Lung (tissue), 13 donors: ENCODE results near the gene LUC7L. TPM values are rescaled to one million over a fixed set of nuclear protein-coding genes. Genes with fewer than 3 reads are reported as not detected.

Experiments used
- ATAC-seq: fragments of 200-7000 bp; cut with Tn5 transposase; one replicate; pipeline ENCODE4 v1.9.1; 2020; ENCODE audit warnings: moderate number of reproducible peaks; ENCODE audit not compliant: insufficient read depth, low FRiP score
- DNase-seq, 3 donors: peaks; one replicate each; pipeline ENCODE4 v3.0.0-alpha.2; 2013 to 2017
- H3K27ac ChIP-seq, 2 donors: one replicate each; pipeline ENCODE4 v1.5.1; 2013; ENCODE audit warnings: mild to moderate bottlenecking in 2 of 2, moderate library complexity in 2 of 2, control low read depth in 1 of 2, inconsistent platforms in 1 of 2, low read depth in 1 of 2, low read length in 1 of 2
- H3K27me3 ChIP-seq, 3 donors: one replicate each; pipeline ENCODE4 v1.5.1; 2013; ENCODE audit warnings: low read length in 2 of 3; ENCODE audit not compliant: control insufficient read depth in 3 of 3, insufficient read depth in 3 of 3
- H3K36me3 ChIP-seq, 4 donors: one replicate each; pipeline ENCODE4 v1.5.1; 2013; ENCODE audit warnings: low read length in 4 of 4, mild to moderate bottlenecking in 1 of 4, moderate library complexity in 1 of 4; ENCODE audit not compliant: control insufficient read depth in 4 of 4, insufficient read depth in 4 of 4
- H3K4me1 ChIP-seq, 5 donors: one replicate each; pipeline ENCODE4 v1.5.1; 2013; ENCODE audit warnings: low read length in 5 of 5, mild to moderate bottlenecking in 2 of 5, moderate library complexity in 1 of 5; ENCODE audit not compliant: control insufficient read depth in 5 of 5, insufficient read depth in 5 of 5
- H3K4me3 ChIP-seq: one replicate; pipeline ENCODE4 v1.5.1; 2013; ENCODE audit warnings: mild to moderate bottlenecking, control low read depth, moderate library complexity
- H3K9ac ChIP-seq, 2 donors: one replicate each; pipeline ENCODE4 v1.5.1; 2013; ENCODE audit warnings: low read length in 2 of 2, control low read depth in 1 of 2; ENCODE audit not compliant: insufficient read depth in 1 of 2
- H3K9me3 ChIP-seq, 4 donors: one replicate each; pipeline ENCODE4 v1.5.1; 2013; ENCODE audit warnings: low read length in 3 of 4, mild to moderate bottlenecking in 1 of 4, moderate library complexity in 1 of 4; ENCODE audit not compliant: control insufficient read depth in 4 of 4, insufficient read depth in 3 of 4
- WGBS, 2 donors: extraction: QIAGEN DNeasy Blood & Tissue Kit; methylation state at CpG; one replicate each; pipeline ENCODE4 v1.1.7; 2013; 5-methylcytosine and 5-hydroxymethylcytosine counted together
- polyA plus RNA-seq, 2 donors: library from polyadenylated mRNA; stranded (reverse); fragments of 200-250 nt; gene quantifications; one replicate each; pipeline ENCODE4 v1.2.1, GENCODE V29; 2013
- small RNA-seq: library from RNA; depleted of rRNA; stranded (forward); fragments of <200 nt; gene quantifications from one replicate; pipeline ENCODE3, GENCODE V24; 2014; ENCODE audit warnings: low replicate concordance
- total RNA-seq, 2 donors: library from RNA; depleted of rRNA in 1 of 2; stranded (reverse); fragments of >200 nt in 1 of 2; gene quantifications; one replicate each; pipeline ENCODE4 v1.2.1, GENCODE V29; 2014 to 2021
- TF ChIP-seq, protein P1 (sequence below): IDR thresholded peaks from 2 replicates; pipeline ENCODE4 v1.5.1; 2012; ENCODE audit warnings: mild to moderate bottlenecking; ENCODE audit errors: control extremely low read depth, extremely low read depth
- donor health status: control.
- donor health status: control.
- donor health status: Bipolar disorder and iron deficiency.
- donor health status: healthy.
- donor health status: DM: yes; HTN: yes; CAD: no.

The LUC7L gene
- total and polyA plus RNA-seq, 4 donors, result 35.2 to 115 (median 80.8) TPM

DNA sequence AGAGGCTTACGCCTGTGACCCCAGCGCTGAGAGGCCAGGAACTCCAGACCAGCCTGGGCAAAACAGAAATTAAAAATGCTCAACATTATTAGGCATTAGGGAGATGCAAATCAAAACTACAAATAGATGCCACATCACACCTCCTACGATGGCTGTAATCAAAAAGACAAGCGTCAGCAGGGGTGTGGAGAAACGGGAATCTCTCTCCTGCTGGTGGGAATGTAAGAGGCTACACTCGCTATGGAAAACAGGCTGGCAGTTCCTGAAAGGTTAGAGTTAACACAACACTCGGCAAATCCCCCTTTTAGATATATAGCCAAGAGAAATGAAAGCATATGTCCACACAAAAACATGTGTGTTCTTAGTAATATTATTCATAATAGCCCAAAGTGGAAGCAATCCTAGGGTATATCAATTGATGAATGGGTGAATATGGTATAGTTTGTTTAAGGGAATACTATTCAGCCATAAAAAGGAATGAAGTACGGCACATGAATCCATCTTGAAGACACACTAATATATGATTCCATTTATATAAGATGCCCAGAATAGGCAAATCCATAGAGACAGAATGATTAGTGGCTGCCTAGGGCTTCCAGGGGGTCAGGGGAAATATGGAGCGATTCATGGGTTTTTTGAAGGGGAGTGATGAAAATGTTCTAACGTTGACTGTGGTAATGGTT lies 88.9 kb downstream of the LUC7L start:
- Histone ChIP-seq H3K36me3 (no peaks in the 10 kb centered on the region), H3K4me1 (peaks cover 0 to 3% (median 0%) of the 10 kb centered on the region in 5 donors), H3K27me3 (no peaks in the 10 kb centered on the region), H3K4me3 (no peak overlapping the region), H3K9ac (no peak overlapping the region), H3K27ac (no peak overlapping the region), H3K9me3 (no peaks in the 10 kb centered on the region)
- 73 to 80% methylated on average over 10 of the region's 10 CpGs for WGBS, 2 donors
- DNase-seq, result no peak
- TF ChIP-seq, protein P1, sequence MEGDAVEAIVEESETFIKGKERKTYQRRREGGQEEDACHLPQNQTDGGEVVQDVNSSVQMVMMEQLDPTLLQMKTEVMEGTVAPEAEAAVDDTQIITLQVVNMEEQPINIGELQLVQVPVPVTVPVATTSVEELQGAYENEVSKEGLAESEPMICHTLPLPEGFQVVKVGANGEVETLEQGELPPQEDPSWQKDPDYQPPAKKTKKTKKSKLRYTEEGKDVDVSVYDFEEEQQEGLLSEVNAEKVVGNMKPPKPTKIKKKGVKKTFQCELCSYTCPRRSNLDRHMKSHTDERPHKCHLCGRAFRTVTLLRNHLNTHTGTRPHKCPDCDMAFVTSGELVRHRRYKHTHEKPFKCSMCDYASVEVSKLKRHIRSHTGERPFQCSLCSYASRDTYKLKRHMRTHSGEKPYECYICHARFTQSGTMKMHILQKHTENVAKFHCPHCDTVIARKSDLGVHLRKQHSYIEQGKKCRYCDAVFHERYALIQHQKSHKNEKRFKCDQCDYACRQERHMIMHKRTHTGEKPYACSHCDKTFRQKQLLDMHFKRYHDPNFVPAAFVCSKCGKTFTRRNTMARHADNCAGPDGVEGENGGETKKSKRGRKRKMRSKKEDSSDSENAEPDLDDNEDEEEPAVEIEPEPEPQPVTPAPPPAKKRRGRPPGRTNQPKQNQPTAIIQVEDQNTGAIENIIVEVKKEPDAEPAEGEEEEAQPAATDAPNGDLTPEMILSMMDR, result no peak
- no peak for ATAC-seq

Small RNA genes lying within 50 kb of the gene (small RNA-seq; reads per million reads assigned to genes)
- gene RF00019, result not detected

Other genes starting within 250 kb of the LUC7L start
- 10 to 100 TPM in 1 of 2 donors, 1 to 10 TPM in 1; 4.8 to 12.9 TPM for gene POLR3K, start 175.8 kb downstream of the LUC7L start, total RNA-seq
- gene POLR3K, start 175.8 kb downstream of the LUC7L start, polyA plus RNA-seq, result 10 to 100 TPM; 11.1 to 15.7 TPM
- 10 to 100 TPM; 10.3 to 17.9 TPM for gene SNRNP25, start 175.6 kb downstream of the LUC7L start, total RNA-seq
- 10 to 100 TPM; 23.8 to 30.9 TPM for gene SNRNP25, start 175.6 kb downstream of the LUC7L start, polyA plus RNA-seq
- 10 to 100 TPM; 28.5 to 31.4 TPM for gene RHBDF1, start 156.8 kb downstream of the LUC7L start, total RNA-seq
- 10 to 100 TPM; 26.6 to 51.2 TPM for gene RHBDF1, start 156.8 kb downstream of the LUC7L start, polyA plus RNA-seq
- 10 to 100 TPM; 61.1 to 77.8 TPM for gene MPG, start 151.2 kb downstream of the LUC7L start, total RNA-seq
- gene MPG, start 151.2 kb downstream of the LUC7L start, polyA plus RNA-seq, result 100 to 1,000 TPM in 1 of 2 donors, 10 to 100 TPM in 1; 81.4 to 101 TPM
- gene NPRL3, start 90.8 kb downstream of the LUC7L start, total RNA-seq, result 10 to 100 TPM; 21.3 to 34.8 TPM
- 10 to 100 TPM; 15.6 to 22.7 TPM for gene NPRL3, start 90.8 kb downstream of the LUC7L start, polyA plus RNA-seq
- gene HBZ, start 76.8 kb downstream of the LUC7L start, total RNA-seq, result 1 to 10 TPM in 1 of 2 donors, under 1 TPM in 1; 0.37 to 9.2 TPM
- gene HBZ, start 76.8 kb downstream of the LUC7L start, polyA plus RNA-seq, result under 1 TPM in 1 of 2 donors, not detected in 1; 0.09 TPM
- 10 to 100 TPM in 1 of 2 donors, under 1 TPM in 1; 0.61 to 45.7 TPM for gene HBM, start 63.5 kb downstream of the LUC7L start, total RNA-seq
- under 1 TPM in 1 of 2 donors, not detected in 1; 0.73 TPM for gene HBM, start 63.5 kb downstream of the LUC7L start, polyA plus RNA-seq
- 1,000 to 10,000 TPM in 1 of 2 donors, 100 to 1,000 TPM in 1; 671 to 4,737 TPM for gene HBA2, start 56.6 kb downstream of the LUC7L start, total RNA-seq
- 100 to 1,000 TPM; 126 to 973 TPM for gene HBA2, start 56.6 kb downstream of the LUC7L start, polyA plus RNA-seq
- gene HBA1, start 52.8 kb downstream of the LUC7L start, total RNA-seq, result 1,000 to 10,000 TPM in 1 of 2 donors, 100 to 1,000 TPM in 1; 627 to 2,695 TPM
- gene HBA1, start 52.8 kb downstream of the LUC7L start, polyA plus RNA-seq, result 100 to 1,000 TPM in 1 of 2 donors, 10 to 100 TPM in 1; 38.1 to 273 TPM
- 1 to 10 TPM in 1 of 2 donors, not detected in 1; 2.3 TPM for gene HBQ1, start 49.0 kb downstream of the LUC7L start, total RNA-seq
- under 1 TPM in 1 of 2 donors, not detected in 1; 0.35 TPM for gene HBQ1, start 49.0 kb downstream of the LUC7L start, polyA plus RNA-seq
- 10 to 100 TPM; 67.1 to 78.5 TPM for gene FAM234A, start 5.4 kb upstream of the LUC7L start, total RNA-seq
- 10 to 100 TPM; 41.5 to 52.4 TPM for gene FAM234A, start 5.4 kb upstream of the LUC7L start, polyA plus RNA-seq
- gene RGS11, start 46.5 kb upstream of the LUC7L start, total RNA-seq, result 1 to 10 TPM; 2.6 to 3.9 TPM
- 1 to 10 TPM; 1.8 to 5.6 TPM for gene RGS11, start 46.5 kb upstream of the LUC7L start, polyA plus RNA-seq
- gene ARHGDIG, start 51.1 kb upstream of the LUC7L start, total RNA-seq, result under 1 TPM in 1 of 2 donors, not detected in 1; 0.58 TPM
- under 1 TPM; 0.07 to 0.26 TPM for gene ARHGDIG, start 51.1 kb upstream of the LUC7L start, polyA plus RNA-seq
- under 1 TPM; 0.20 to 0.28 TPM for gene PDIA2, start 53.7 kb upstream of the LUC7L start, total RNA-seq
- under 1 TPM; 0.19 to 0.65 TPM for gene PDIA2, start 53.7 kb upstream of the LUC7L start, polyA plus RNA-seq
- gene AXIN1, start 123.3 kb upstream of the LUC7L start, total RNA-seq, result 10 to 100 TPM; 16.9 to 25.9 TPM
- gene AXIN1, start 123.3 kb upstream of the LUC7L start, polyA plus RNA-seq, result 10 to 100 TPM; 18.5 to 20.2 TPM
- 10 to 100 TPM; 31.9 to 65.0 TPM for gene MRPL28, start 141.1 kb upstream of the LUC7L start, total RNA-seq
- 10 to 100 TPM; 89.4 to 98.9 TPM for gene MRPL28, start 141.1 kb upstream of the LUC7L start, polyA plus RNA-seq
- 10 to 100 TPM; 38.0 to 71.5 TPM for gene PGAP6, start 152.5 kb upstream of the LUC7L start, total RNA-seq
- gene PGAP6, start 152.5 kb upstream of the LUC7L start, polyA plus RNA-seq, result 10 to 100 TPM; 64.8 to 100.0 TPM
- 10 to 100 TPM; 18.0 to 68.7 TPM for gene NME4, start 167.8 kb upstream of the LUC7L start, total RNA-seq
- 10 to 100 TPM; 64.0 to 67.6 TPM for gene NME4, start 167.8 kb upstream of the LUC7L start, polyA plus RNA-seq
- 10 to 100 TPM in 1 of 2 donors, 1 to 10 TPM in 1; 5.2 to 18.3 TPM for gene DECR2, start 172.4 kb upstream of the LUC7L start, total RNA-seq
- 10 to 100 TPM; 13.3 to 18.1 TPM for gene DECR2, start 172.4 kb upstream of the LUC7L start, polyA plus RNA-seq
- gene RAB11FIP3, start 196.2 kb upstream of the LUC7L start, total RNA-seq, result 10 to 100 TPM; 20.8 to 38.3 TPM
- gene RAB11FIP3, start 196.2 kb upstream of the LUC7L start, polyA plus RNA-seq, result 10 to 100 TPM; 20.7 to 22.2 TPM